HepG2 (cell line): Measurements from ENCODE around the gene AGAP6. TPM values are rescaled to one million over a fixed set of nuclear protein-coding genes. Genes with fewer than 3 reads are reported as not detected.
A peak's percentile ranks its signal among the peaks of the same experiment; 100 is the strongest.

Experiments
- ASH2L ChIP-seq: fragments of 300-600, 200-600 bp; sonication (generic); IDR thresholded peaks from 2 replicates; pipeline ENCODE4 v1.7.0; 2017; ENCODE audit warnings: low read depth, mild to moderate bottlenecking, moderate library complexity, mixed read lengths, low read length; ENCODE audit not compliant: insufficient read length
- HOXA9 ChIP-seq: sonication (generic); formaldehyde crosslinking; IDR thresholded peaks from 2 replicates; pipeline ENCODE4 v1.8.1; 2022; ENCODE audit warnings: missing genetic modification reagents, mild to moderate bottlenecking, moderate library complexity, borderline replicate concordance
- HOXD1 ChIP-seq: sonication (generic); formaldehyde crosslinking; IDR thresholded peaks from 2 replicates; pipeline ENCODE4 v1.5.0; 2020; ENCODE audit warnings: missing genetic modification reagents
- MED1 ChIP-seq: sonication (generic); formaldehyde crosslinking; IDR thresholded peaks from 2 replicates; pipeline ENCODE4 v1.4.0; 2020; ENCODE audit warnings: missing genetic modification reagents
- MED13 ChIP-seq: sonication (generic); formaldehyde crosslinking; IDR thresholded peaks from 2 replicates; pipeline ENCODE4 v1.5.0; 2020; ENCODE audit warnings: missing genetic modification reagents
- MEIS2 ChIP-seq: sonication (generic); formaldehyde crosslinking; IDR thresholded peaks from 2 replicates; pipeline ENCODE4 v1.9.0; 2021; ENCODE audit warnings: mild to moderate bottlenecking, missing genetic modification reagents
- POLR2AphosphoS5 ChIP-seq: IDR thresholded peaks from 2 replicates; pipeline ENCODE4 v1.6.1; 2012; ENCODE audit warnings: low read depth, low read length
- RXRB ChIP-seq: IDR thresholded peaks from 2 replicates; pipeline ENCODE4 v1.6.1; 2016; ENCODE audit warnings: borderline replicate concordance, missing genetic modification reagents, missing compliant biosample characterization
- ZFX ChIP-seq: sonication (generic); formaldehyde crosslinking; IDR thresholded peaks from 2 replicates; pipeline ENCODE4 v1.4.0; 2020; ENCODE audit warnings: mild to moderate bottlenecking, low read depth, missing genetic modification reagents, moderate library complexity
- ZNF143 ChIP-seq: sonication (generic); formaldehyde crosslinking; IDR thresholded peaks from 2 replicates; pipeline ENCODE4 v1.4.0; 2020; ENCODE audit warnings: missing genetic modification reagents
- ZNF335 ChIP-seq: sonication (generic); formaldehyde crosslinking; IDR thresholded peaks from 2 replicates; pipeline ENCODE4 v1.4.0; 2020; ENCODE audit warnings: missing genetic modification reagents
- ZNF34 ChIP-seq: sonication (generic); formaldehyde crosslinking; IDR thresholded peaks from 2 replicates; pipeline ENCODE4 v1.4.0; 2020; ENCODE audit warnings: mild to moderate bottlenecking, missing genetic modification reagents, borderline replicate concordance
- ZNF557 ChIP-seq: sonication (generic); formaldehyde crosslinking; IDR thresholded peaks from 2 replicates; pipeline ENCODE4 v1.4.0; 2020; ENCODE audit warnings: missing genetic modification reagents
- ZNF589 ChIP-seq: sonication (generic); formaldehyde crosslinking; conservative IDR thresholded peaks from 2 replicates; pipeline ENCODE4 v1.8.0; 2022; ENCODE audit warnings: mild to moderate bottlenecking, moderate library complexity, missing genetic modification reagents
- ZNF598 ChIP-seq: sonication (generic); formaldehyde crosslinking; IDR thresholded peaks from 2 replicates; pipeline ENCODE4 v1.5.1; 2020; ENCODE audit warnings: mild to moderate bottlenecking, missing genetic modification reagents, borderline replicate concordance
- ZSCAN21 ChIP-seq: sonication (generic); formaldehyde crosslinking; IDR thresholded peaks from 2 replicates; pipeline ENCODE4 v1.8.0; 2022; ENCODE audit warnings: mild to moderate bottlenecking, missing genetic modification reagents, moderate library complexity, borderline replicate concordance
- ZSCAN31 ChIP-seq: sonication (generic); formaldehyde crosslinking; IDR thresholded peaks from 2 replicates; pipeline ENCODE4 v1.5.0; 2020; ENCODE audit warnings: low read depth, mild to moderate bottlenecking, missing genetic modification reagents
- polyA plus RNA-seq, 8 experiments: library from polyadenylated mRNA; depleted of rRNA in 3 of 8; stranded (reverse) in 7 of 8; unstranded in 1 of 8; fragments of >200 nt; fragmentation: Illumina TruSeq in 4 of 8; extraction: Trizol in 4 of 8; gene quantifications; 2 replicates each; pipeline versions ENCODE4 v1.2.1 to v1.2.3, GENCODE V29; 2011 to 2016; ENCODE audit warnings: low read depth in 4 of 8, missing spikeins in 1 of 8, mixed read lengths in 1 of 8; ENCODE audit not compliant: insufficient read depth in 1 of 8
- total RNA-seq, 5 experiments: library from RNA; depleted of rRNA; stranded (reverse); fragments of >200 nt; fragmentation: Illumina TruSeq; extraction: Trizol; gene quantifications; 2 replicates each; pipeline ENCODE4 v1.2.3, GENCODE V29; 2016; ENCODE audit warnings: low read depth in 1 of 5
- TF ChIP-seq, protein P1 (sequence below), 2 experiments: fragments of 450-650 bp in 1 of 2; sonication (generic) in 1 of 2; formaldehyde crosslinking in 1 of 2; IDR thresholded peaks; 2 replicates each; pipeline versions ENCODE4 v1.6.1 to v1.8.0; 2016 to 2022; ENCODE audit warnings: antibody characterized with exemption in 1 of 2, mild to moderate bottlenecking in 1 of 2, missing genetic modification reagents in 1 of 2
- TF ChIP-seq, protein P2 (sequence below): IDR thresholded peaks from 2 replicates; pipeline ENCODE4 v1.6.1; 2016; ENCODE audit warnings: mild to moderate bottlenecking, missing biosample characterization, missing genetic modification reagents

AGAP6 gene
- total and polyA plus RNA-seq, 2 of the 13 experiments (the other 11 are each of a cell fraction or from before 2014, with no cell fraction given), result 7.7 to 19.5 TPM

DNA sequence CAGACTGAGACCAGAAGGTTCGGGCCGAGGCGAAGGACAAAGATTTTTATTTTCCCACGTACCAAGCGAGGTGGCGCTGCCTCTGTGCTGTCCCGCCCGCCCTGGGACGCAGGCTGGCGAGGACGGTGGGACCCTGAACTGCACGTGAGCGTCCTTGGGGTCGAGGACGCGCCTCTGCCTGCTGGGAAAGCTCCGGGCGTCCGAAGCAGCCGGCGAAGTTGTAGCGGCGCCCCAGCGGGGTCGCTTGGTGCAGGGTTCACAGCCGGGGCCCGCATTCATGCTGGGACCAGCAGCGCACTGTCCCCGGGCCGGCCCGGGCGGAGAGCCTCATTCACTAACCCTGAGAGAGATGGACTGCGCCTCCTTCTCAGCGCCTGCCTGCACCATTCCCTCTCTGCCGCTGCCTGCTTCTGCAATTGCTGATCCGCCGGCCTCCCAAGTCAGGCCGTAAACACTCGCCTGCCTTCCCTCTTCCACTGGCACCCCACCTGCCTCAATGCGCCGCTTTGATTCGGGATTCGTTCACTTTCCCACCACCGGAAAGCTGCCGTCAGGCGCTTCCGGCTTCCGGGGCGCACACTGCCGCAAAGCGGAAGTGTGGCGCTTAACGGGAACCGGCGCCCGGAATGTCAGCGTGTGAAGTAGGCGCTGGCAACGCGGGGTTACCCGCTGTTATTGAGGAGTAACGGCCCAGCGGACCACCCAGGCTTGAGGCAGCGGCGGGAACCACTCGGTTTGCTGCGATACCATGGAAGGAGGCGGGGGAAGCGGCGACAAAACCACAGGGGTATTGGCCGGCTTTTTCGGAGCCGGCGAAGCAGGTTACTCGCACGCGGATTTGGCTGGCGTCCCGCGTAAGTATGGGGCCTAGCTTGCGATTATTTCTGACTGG, 46.5 kb upstream of the AGAP6 start, which contains the start of the genes PARG and TIMM23B (continued):
- TF ChIP-seq, protein P1, sequence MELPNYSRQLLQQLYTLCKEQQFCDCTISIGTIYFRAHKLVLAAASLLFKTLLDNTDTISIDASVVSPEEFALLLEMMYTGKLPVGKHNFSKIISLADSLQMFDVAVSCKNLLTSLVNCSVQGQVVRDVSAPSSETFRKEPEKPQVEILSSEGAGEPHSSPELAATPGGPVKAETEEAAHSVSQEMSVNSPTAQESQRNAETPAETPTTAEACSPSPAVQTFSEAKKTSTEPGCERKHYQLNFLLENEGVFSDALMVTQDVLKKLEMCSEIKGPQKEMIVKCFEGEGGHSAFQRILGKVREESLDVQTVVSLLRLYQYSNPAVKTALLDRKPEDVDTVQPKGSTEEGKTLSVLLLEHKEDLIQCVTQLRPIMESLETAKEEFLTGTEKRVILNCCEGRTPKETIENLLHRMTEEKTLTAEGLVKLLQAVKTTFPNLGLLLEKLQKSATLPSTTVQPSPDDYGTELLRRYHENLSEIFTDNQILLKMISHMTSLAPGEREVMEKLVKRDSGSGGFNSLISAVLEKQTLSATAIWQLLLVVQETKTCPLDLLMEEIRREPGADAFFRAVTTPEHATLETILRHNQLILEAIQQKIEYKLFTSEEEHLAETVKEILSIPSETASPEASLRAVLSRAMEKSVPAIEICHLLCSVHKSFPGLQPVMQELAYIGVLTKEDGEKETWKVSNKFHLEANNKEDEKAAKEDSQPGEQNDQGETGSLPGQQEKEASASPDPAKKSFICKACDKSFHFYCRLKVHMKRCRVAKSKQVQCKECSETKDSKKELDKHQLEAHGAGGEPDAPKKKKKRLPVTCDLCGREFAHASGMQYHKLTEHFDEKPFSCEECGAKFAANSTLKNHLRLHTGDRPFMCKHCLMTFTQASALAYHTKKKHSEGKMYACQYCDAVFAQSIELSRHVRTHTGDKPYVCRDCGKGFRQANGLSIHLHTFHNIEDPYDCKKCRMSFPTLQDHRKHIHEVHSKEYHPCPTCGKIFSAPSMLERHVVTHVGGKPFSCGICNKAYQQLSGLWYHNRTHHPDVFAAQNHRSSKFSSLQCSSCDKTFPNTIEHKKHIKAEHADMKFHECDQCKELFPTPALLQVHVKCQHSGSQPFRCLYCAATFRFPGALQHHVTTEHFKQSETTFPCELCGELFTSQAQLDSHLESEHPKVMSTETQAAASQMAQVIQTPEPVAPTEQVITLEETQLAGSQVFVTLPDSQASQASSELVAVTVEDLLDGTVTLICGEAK (IDR thresholded peaks at IDR 0.05), result peak; percentile 70
- TF ChIP-seq, protein P1 (CRISPR knock-in tag; IDR thresholded peaks at IDR 0.05), result peak; percentile 30; the same call in 1 of the 2 replicates
- TF ChIP-seq MEIS2 (CRISPR knock-in tag) (peak; percentile 81; the same call in 1 of the 2 replicates), ZNF143 (peak; percentile 53), ZSCAN31 (CRISPR knock-in tag) (peak; percentile 45; the same call in 1 of the 2 replicates), MED1 (CRISPR knock-in tag) (peak; percentile 45; the same call in 1 of the 2 replicates), ZNF589 (CRISPR knock-in tag) (peak; percentile 72; the same call in 1 of the 2 replicates), POLR2AphosphoS5 (peak; percentile 56; the same call in 1 of the 2 replicates), MED13 (CRISPR knock-in tag) (peak; percentile 53; the same call in 1 of the 2 replicates), ZNF598 (CRISPR knock-in tag) (peak; percentile 49; the same call in 1 of the 2 replicates), HOXA9 (CRISPR knock-in tag) (peak; percentile 61; the same call in 1 of the 2 replicates), ZSCAN21 (CRISPR knock-in tag) (peak; percentile 73; the same call in 1 of the 2 replicates), ZNF557 (CRISPR knock-in tag) (0 out of 2 replicates have a peak, but pooled peaks have one; percentile 35), RXRB (CRISPR knock-in tag) (peak; percentile 49; the same call in 1 of the 2 replicates), ZFX (CRISPR knock-in tag) (peak; percentile 91), ZNF34 (CRISPR knock-in tag) (0 out of 2 replicates have a peak, but pooled peaks have one; percentile 38), ZNF335 (CRISPR knock-in tag) (peak; percentile 55; the same call in 1 of the 2 replicates), ASH2L (peak; percentile 59), HOXD1 (CRISPR knock-in tag) (peak; percentile 54)
- TF ChIP-seq, protein P2, sequence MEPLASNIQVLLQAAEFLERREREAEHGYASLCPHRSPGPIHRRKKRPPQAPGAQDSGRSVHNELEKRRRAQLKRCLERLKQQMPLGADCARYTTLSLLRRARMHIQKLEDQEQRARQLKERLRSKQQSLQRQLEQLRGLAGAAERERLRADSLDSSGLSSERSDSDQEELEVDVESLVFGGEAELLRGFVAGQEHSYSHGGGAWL (CRISPR knock-in tag), result peak; percentile 50; the same call in 1 of the 2 replicates
